Epithelial cell of prostate (primary cell): Measurements from ENCODE around the gene NOXA1.
"Not testable (repeated sequence)": the region's sequence is repeated elsewhere in the genome, so short reads cannot be mapped to it uniquely, and the experiment has no call there.

Experiments
- DNase-seq: peaks from one replicate; pipeline ENCODE4 v3.0.0-alpha.2; 2011; ENCODE audit warnings: low read depth, low spot score
- H3K27ac ChIP-seq: fragments of 450-650 bp; 2 replicates; pipeline ENCODE4 v1.5.1; 2017; ENCODE audit warnings: mild to moderate bottlenecking

NOXA1 gene

GRCh38 chr9:137422604-137423513 lies at the start of gene NOXA1, which contains the start of gene EXD3:
NOXA1 (plus strand) TSS chr9:137423393; CDS start chr9:137423530, 137 bp downstream.
EXD3 (minus strand) TSS chr9:137423162; CDS start chr9:137395357, 27,805 bp downstream.
- peak within 1 kb of the TSS; percentile 53 for H3K27ac ChIP-seq
- peak; percentile 64 for DNase-seq

- H3K27ac ChIP-seq, result no peak overlapping the region
- DNase-seq, result no peak
Observed at GRCh38 chr9:137373611-137373980, 49.6 kb upstream of the NOXA1 start.

GRCh38 chr9:137374131-137374845 lies 48.9 kb upstream of the NOXA1 start:
- no peak overlapping the region for H3K27ac ChIP-seq
- no peak for DNase-seq

GRCh38 chr9:137375321-137376058 lies 47.7 kb upstream of the NOXA1 start:
- DNase-seq, result no peak
- no peak overlapping the region for H3K27ac ChIP-seq

GRCh38 chr9:137376386-137376785 lies 46.8 kb upstream of the NOXA1 start:
- no peak overlapping the region for H3K27ac ChIP-seq
- no peak for DNase-seq

- DNase-seq, H3K27ac ChIP-seq: not testable (repeated sequence)
Observed at GRCh38 chr9:137378688-137379410, 44.3 kb upstream of the NOXA1 start.

- DNase-seq, result no peak
- H3K27ac ChIP-seq, result no peak overlapping the region
Observed at GRCh38 chr9:137379761-137380161, 43.4 kb upstream of the NOXA1 start.

- no peak overlapping the region for H3K27ac ChIP-seq
- no peak for DNase-seq
Observed at GRCh38 chr9:137380171-137380570, 43.0 kb upstream of the NOXA1 start.

GRCh38 chr9:137380606-137381005 lies 42.6 kb upstream of the NOXA1 start:
- H3K27ac ChIP-seq, result no peak overlapping the region
- DNase-seq, result no peak

GRCh38 chr9:137381501-137382443 lies 41.4 kb upstream of the NOXA1 start:
- H3K27ac ChIP-seq, result no peak overlapping the region
- DNase-seq, result no peak

GRCh38 chr9:137382444-137383080 lies 40.6 kb upstream of the NOXA1 start:
- DNase-seq, result no peak
- H3K27ac ChIP-seq, result no peak overlapping the region

GRCh38 chr9:137383081-137383783 lies 40.0 kb upstream of the NOXA1 start:
- DNase-seq, result no peak
- H3K27ac ChIP-seq, result no peak overlapping the region

- DNase-seq, result no peak
- no peak overlapping the region for H3K27ac ChIP-seq
Observed at GRCh38 chr9:137383784-137384756, 39.1 kb upstream of the NOXA1 start.

GRCh38 chr9:137385061-137385655 lies 38.0 kb upstream of the NOXA1 start:
- no peak for DNase-seq
- H3K27ac ChIP-seq, result no peak overlapping the region

- not testable (repeated sequence) for H3K27ac ChIP-seq, DNase-seq
Observed at GRCh38 chr9:137386507-137387113, 36.6 kb upstream of the NOXA1 start.
